HG03045 (cell line): ENCODE data around the gene RALY.
A peak's percentile ranks its signal among the peaks of the same experiment; 100 is the strongest.

Experiments
- ATAC-seq: cut with Tn5 transposase; IDR thresholded peaks from one replicate; pipeline ENCODE4 v1.9.1; 2021; ENCODE audit warnings: mild to moderate bottlenecking, moderate library complexity; ENCODE audit not compliant: unreplicated experiment

The RALY gene

GRCh38 chr20:34100576-34100975 is 106.9 kb downstream of the RALY start:
- ATAC-seq = no peak

GRCh38 chr20:34102342-34102741 is 108.6 kb downstream of the RALY start:
- ATAC-seq = no peak

GRCh38 chr20:34104059-34104458 is 110.3 kb downstream of the RALY start:
- ATAC-seq = no peak

DNA sequence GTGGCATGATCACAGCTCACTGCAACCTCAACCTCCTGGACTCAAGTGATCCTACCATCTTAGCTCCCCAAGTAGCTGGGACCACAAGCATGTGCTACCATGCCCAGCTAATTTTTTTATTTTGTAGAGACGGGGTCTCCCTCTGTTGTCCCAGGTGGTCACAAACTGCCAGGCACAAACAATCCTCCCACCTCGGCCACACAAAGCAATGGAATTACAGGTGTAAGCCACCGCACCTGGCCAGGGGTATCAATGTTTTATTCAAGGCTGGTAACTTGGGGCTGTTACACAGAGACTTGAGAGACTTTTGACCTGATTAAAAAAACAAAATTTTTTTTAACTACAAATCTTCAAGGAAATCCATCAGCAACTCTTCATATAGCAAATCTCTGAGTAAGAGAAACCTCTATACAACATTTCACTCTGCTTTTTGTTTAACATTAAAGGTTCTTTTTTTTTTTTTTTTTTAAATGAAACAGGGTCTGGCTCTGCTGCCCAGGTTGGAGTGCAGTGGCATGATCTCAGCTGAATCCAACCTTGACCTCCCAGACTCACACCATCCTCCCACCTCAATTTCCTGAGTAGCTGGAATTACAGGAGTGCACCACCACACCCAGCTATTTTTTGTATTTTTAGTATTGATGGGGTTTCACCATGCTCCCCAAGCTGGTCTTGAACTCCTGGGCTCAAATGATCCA is 112.4 kb downstream of the RALY start:
- no peak for ATAC-seq

DNA sequence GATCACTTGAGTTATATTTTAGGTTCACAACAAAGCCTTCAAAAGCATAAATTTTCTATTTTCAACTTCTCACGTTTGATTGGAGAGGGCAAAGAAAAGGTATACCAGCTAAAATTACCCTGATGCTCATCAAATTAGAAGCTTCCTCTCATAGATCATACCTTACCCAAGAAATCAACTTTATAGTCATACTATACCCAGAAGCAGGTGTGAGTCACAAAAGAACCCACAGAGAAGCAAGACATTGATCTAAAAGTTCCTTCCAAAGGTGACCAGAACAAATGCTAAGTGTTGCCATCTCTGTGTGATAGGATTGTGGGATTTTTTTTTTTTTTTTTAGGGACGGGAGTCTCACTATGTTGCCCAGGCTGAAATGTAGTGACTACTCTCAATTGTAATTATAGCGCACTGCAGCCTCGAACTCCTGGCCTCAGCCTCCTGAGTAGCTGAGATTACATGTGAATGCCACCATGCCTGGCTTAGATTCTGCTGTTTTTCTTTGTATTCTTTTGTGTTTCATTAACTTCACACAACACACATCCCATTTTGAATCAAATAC is 115.0 kb downstream of the RALY start:
- no peak for ATAC-seq

- ATAC-seq = no peak
Observed at GRCh38 chr20:34109442-34109841, 115.7 kb downstream of the RALY start.

GRCh38 chr20:34110025-34110744 is 116.5 kb downstream of the RALY start:
- no peak for ATAC-seq

DNA sequence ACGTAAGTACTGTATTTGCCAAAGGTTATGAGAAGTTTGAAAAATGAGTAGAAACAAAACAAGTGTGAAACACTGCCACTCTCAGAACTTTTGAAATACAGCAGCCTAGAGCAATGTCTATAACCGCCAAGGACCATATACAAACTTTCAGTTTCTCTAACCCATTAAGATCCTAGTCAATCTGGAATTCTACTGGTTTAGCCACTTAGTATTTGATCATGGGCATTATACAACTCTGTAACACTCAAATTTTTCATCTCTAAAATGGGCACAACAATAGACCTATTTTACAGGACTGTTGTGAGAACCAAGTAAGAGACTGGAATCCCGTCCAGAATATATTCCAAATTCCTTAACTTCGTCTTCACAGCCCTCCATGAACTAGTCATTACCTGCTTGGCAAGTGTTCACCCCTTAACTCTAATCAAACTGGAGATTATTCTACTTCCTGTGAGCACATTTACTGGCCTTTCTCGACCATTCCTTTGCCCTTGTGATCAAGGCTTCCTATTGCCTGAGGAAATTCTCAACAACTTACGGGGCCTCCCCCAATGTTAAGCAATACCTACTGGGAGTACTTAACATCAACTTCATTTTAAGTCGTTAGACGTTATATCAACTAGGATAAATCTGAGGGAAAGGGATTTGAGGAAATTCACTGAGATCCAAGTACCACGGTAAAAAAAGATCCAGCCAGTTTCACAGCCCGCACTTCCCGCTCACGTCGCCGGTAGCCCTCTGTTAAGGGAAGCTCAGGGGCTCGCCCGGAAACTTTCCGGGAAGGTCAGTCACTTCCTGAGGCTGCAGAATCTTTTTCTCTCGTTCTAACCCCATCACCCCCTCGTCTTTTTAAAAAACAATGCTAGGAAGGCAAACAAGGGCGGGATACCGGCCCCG is 117.3 kb downstream of the RALY start:
- no peak for ATAC-seq

DNA sequence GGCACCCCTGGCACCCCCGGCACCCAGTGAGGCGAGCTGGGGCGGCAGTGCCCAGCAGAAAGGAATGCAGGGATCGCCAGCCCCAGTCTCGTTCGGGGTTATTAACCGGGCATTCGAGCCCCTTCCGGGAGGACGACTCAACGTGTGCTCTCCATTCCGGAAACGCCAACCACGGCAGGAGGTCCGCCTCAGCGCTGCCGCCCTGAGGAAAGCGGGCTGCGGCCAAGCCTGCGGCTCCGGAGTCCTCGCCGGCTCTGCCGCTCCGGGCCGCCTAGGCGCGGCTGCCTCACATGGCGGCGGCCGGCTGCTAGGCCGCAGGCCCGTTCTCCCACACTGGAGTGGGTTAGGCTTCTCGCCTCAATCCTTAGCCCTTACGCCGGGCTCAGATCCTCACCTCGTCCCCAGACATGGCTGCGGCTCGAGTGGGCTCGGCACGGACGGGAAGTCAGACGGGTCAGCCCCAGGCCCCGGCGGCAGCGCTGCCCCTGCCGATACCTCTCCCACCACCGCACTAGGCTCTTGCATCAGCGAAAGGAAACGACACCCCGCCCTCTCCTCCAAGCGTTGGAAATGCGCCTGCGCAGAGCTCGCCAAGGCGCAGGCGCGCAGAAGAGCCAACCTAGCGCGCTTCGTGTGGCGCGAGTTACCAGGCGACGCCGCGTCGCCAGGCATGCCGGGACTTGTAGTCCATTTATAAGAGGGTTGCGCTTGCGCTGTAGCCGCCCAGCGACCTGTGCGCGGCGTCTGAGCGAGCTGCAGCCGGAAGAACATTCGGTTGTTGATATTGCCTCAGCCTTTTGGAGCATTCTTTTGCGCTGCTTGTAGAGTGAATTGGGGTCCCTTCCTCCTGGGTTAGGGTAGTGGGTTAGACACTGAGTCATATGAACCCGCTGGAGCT is 118.2 kb downstream of the RALY start, which contains the start of gene EIF2S2:
EIF2S2 (minus strand) TSS at position 542 of the 898 bp plus-strand sequence; CDS start at position 409, 133 bp downstream.
- ATAC-seq = peak; percentile 87

DNA sequence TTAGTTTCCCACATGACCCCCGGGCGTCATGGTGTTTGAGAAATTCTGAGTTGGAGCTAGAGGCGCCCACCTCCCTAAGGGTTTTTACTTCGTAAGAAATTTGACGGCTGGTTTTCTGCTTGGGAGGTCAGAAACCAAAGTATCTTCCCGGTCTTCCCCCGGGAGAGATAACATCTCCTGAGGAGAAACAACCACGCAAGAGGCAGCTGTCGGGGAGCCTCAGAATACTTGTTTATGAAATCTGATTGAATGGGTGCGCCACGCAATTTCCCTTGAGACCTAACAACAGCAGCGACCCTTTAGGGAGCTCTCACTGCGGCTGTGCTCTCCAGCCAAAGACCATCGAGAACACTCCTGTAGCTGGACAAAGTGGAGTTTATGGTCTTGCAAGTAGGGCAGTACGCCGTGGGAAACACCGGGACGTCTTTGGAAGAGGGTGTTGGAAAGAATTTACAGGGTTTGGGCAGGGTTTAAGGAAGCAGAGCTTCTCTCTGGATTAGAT is 118.9 kb downstream of the RALY start:
- peak; percentile 25 for ATAC-seq

GRCh38 chr20:34114809-34115208 is 121.1 kb downstream of the RALY start:
- no peak for ATAC-seq

- no peak for ATAC-seq
Observed at GRCh38 chr20:34115232-34115631, 121.5 kb downstream of the RALY start.

- ATAC-seq = no peak
Observed at GRCh38 chr20:34120213-34120612, 126.5 kb downstream of the RALY start.

DNA sequence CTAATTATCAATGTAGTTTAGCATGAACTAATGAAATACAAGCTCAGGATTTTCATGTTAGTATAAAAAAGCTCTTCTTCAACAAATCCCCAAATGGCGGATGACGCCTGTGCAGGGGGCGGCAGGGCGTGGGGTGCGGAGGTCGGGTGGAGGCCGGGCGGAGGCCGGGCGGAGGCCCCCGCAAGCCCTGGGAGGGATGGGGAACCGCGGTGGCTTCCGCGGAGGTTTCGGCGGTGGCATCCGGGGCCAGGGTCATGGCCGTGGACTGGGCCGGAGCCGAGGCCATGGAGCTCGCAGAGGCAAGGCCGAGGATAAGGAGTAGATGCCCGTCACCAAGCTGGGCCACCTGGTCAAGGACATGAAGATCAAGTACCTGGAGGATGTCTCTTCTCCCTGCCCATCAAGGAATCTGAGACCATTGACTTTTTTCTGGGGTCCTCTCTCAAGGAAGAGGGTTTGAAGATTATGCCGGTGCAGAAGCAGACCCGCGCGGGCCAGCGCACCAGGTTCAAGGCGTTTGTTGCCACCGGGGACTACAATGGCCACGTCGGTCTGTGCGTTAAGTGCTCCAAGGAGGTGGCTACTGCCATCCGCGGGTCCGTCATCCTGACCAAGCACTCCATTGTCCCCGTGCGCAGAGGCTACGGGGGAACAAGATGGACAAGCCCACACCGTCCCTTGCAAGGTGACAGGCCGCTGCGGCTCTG is 128.7 kb downstream of the RALY start:
- ATAC-seq = no peak

DNA sequence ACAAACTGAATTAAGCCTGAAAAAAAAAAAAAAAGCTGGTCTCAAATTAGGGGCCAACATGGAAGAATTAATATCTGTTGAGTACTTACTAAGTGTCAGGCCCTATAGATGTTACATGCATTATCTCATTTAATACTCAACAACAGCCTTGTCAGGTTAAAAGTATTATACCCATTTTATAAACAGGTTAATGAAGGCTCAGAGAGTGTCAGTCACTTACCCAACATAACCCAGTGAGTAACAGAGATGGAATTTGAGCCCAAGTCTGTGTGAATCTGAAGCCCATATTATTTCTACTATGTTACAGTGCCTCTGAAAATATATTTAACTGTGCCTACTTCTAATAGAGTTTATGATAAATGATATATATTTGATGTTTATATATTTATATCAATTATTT is 129.6 kb downstream of the RALY start:
- ATAC-seq = no peak

DNA sequence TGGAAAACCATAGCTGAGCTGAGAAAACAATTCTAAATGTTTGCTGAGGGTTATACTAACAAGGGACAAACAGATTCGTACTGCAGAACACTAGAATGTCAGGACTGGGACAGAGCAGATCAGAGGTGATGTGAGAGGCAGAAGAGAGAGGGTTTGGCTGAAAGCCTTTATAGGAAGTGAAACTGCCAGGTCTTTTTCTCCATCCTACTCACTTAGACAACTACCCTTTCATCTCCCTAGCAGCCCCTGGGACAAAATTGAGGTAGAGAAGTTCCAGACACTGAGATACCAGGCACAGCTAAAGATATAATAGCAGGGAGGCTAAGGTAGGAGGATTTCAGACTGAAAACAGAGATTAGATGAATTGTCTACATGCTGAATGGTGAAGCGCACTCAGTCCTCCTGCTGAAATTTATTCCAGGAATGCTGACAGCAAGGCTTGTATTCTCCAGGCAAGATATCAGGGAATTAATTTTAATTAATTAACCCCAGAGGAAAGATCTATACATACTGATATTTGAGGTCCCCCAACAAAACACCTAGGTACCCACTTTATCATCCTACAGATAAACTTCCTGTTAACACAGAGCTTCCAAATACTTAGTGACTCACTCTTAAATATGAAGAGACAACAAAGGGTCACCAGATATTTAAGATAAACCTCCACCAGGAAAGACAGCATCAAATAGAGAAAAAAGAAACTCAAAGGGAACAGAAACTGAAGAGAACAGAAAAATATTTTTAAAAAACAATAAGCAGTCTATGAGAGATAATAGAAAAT is 130.9 kb downstream of the RALY start:
- ATAC-seq = no peak

- ATAC-seq = no peak
Observed at GRCh38 chr20:34127792-34128191, 134.1 kb downstream of the RALY start.

DNA sequence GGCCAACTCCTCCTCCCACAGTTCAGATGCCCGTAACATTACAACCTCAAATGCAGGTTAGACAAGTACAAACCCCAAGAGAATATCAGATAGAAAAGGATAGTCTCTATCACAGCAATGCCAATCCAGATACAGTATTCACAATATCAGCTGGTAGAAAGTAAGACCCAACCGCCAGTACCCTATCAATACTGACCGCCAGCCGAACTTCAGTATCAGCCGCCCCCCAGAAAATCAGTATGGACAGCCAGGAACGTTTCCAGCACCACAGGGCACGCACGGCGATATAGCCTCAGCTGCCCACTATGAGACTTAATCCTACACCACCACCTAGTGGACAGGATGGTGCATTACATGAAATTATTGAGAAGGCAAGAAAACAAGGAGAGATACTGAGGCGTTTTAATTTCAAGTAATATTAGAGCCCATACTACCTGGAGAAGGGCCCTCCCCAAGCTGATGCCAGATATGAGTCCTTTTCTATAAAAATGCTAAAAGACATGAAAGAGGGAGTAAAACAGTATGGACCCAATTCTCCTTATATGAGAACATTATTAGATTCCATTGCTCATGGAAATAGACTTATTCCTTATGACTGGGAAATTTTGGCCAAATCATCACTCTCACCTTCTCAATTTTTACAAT is 135.9 kb downstream of the RALY start:
- no peak for ATAC-seq
